ENCODE measurements around the gene EDDM13. TPM values are rescaled to one million over a fixed set of nuclear protein-coding genes. Genes with fewer than 3 reads are reported as not detected.
A peak's percentile ranks its signal among the peaks of the same experiment; 100 is the strongest.

The EDDM13 gene
- total RNA-seq, 1 donor from 2014 or later: not detected

DNA sequence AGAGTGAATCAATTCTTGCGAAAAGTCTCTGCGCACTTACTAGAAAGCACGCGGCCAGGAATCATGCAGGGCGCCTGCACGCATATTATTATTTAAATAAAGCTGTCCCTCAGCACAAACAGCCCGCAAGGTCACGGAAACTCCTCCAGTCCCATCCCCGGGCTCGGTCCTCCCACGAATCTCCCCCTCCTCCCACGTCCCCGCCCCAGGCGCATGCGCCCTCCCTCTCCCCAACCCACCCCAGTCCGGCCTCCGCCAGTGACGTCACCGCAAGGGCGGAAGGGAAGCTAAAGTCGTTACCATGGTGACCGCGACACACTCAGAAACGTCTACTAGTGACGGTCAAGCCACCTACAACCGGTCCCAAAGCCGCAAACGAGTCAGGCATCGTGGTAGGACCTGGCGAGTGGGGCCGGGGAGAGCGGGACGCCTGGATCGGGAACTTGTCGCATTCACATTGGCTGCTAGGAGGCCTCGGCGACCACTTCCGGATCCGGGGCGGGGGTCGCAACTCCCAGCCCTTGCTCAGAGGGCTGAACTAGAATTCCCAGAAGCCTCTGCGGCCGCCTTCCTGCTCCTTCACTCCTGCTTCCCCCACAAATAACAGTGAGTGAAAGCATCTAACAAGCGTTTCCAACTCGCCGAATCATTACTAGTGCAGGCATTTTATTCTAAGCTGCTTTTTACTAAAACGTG is 42.0 kb downstream of the EDDM13 start, which contains the start of gene ZSCAN5A:
Gene ZSCAN5A (minus strand): TSS at position 459 of the 696 bp plus-strand sequence. CDS start 89,793 bp downstream, outside the sequence.
- Histone ChIP-seq H3K4me2 (peak within 1 kb of the TSS; percentile 96), H2AFZ (replicated peaks) (peak within 1 kb of the TSS; percentile 92), H4K20me1 (ENCODE audit: low read depth) (no peaks in the 10 kb centered on the region), H3K9me3 (ENCODE audit: low read depth) (no peaks in the 10 kb centered on the region), H3K4me1 (peaks cover 9% of the 10 kb centered on the region), H3K4me3 (peak within 1 kb of the TSS; percentile 68), H3K79me2 (ENCODE audit: low read depth) (no peaks in the 10 kb centered on the region), H3K27me3 (no peaks in the 10 kb centered on the region), H3F3A (ENCODE audit: low read depth) (peaks cover 9% of the 10 kb centered on the region), H3K27ac (peak within 1 kb of the TSS; percentile 81), H3K9ac (peak within 1 kb of the TSS; percentile 58), H3K36me3 (no peaks in the 10 kb centered on the region)
- Mint-ChIP-seq H3K27ac (peak within 1 kb of the TSS; percentile 100), H3K36me3 (peaks cover 10% of the 10 kb centered on the region), H3K9me3 (no peaks in the 10 kb centered on the region), H3K27me3 (ENCODE audit: insufficient read depth, low read depth) (no peaks in the 10 kb centered on the region), H3K4me1 (peaks cover 9% of the 10 kb centered on the region), H3K4me3 (peak within 1 kb of the TSS; percentile 95)
- TF ChIP-seq, protein P1, sequence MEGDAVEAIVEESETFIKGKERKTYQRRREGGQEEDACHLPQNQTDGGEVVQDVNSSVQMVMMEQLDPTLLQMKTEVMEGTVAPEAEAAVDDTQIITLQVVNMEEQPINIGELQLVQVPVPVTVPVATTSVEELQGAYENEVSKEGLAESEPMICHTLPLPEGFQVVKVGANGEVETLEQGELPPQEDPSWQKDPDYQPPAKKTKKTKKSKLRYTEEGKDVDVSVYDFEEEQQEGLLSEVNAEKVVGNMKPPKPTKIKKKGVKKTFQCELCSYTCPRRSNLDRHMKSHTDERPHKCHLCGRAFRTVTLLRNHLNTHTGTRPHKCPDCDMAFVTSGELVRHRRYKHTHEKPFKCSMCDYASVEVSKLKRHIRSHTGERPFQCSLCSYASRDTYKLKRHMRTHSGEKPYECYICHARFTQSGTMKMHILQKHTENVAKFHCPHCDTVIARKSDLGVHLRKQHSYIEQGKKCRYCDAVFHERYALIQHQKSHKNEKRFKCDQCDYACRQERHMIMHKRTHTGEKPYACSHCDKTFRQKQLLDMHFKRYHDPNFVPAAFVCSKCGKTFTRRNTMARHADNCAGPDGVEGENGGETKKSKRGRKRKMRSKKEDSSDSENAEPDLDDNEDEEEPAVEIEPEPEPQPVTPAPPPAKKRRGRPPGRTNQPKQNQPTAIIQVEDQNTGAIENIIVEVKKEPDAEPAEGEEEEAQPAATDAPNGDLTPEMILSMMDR (IDR thresholded peaks at IDR 0.05): no peak
- TF ChIP-seq EZH2 (IDR thresholded peaks at IDR 0.05) (no peak), EZH2phosphoT487 (IDR thresholded peaks at IDR 0.05) (no peak)
- peak; percentile 97 for DNase-seq (ENCODE audit: low spot score)

DNA sequence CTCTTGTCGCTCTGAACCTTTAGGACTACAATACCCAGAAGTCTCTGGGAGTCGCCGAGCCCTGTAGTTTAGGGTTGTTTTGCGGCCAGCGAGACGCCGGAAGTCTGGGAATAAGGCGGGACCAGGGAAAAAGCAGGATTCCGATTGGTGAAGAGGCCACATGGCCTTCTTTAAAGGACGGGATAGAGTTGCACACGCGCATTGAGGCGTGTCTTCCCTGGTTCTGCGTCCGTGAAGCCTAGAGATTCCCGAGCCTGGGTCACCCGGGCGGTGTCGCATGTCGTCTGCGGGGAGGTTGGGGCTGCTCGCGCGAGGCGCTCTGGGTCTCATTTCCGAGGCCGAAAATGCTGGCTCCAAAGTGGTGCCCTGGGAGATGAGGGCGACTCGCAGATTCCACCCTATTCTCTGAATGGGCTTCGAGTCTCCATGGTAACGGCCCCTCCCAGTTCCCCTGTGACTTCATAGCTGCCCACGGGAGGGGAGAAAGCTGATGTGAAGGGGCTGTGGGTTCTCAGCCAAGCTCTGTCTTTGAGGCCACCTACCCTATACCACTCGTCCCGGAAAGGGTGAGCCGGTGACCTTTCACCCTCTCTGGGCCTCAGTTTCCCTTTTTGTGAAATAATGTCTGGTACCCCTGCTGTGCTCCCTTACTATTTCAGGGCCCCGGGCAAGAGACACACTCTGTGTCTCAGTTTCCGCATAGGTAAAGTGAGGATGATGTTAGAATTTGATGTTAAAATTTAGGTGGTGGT is 42.7 kb downstream of the EDDM13 start:
- Mint-ChIP-seq H3K4me1 (peaks cover 9% of the 10 kb centered on the region), H3K9me3 (no peaks in the 10 kb centered on the region), H3K36me3 (peaks cover 5% of the 10 kb centered on the region), H3K27ac (peak overlapping the region; percentile 100), H3K4me3 (peak overlapping the region; percentile 95), H3K27me3 (ENCODE audit: insufficient read depth, low read depth) (no peaks in the 10 kb centered on the region)
- Histone ChIP-seq H2AFZ (replicated peaks) (peak overlapping the region; percentile 92), H3K4me2 (peak overlapping the region; percentile 96), H3K4me3 (peak overlapping the region; percentile 68), H3K9ac (peak overlapping the region; percentile 55), H3K27me3 (no peaks in the 10 kb centered on the region), H3K27ac (peak overlapping the region; percentile 81), H3K4me1 (peaks cover 9% of the 10 kb centered on the region), H3K9me3 (ENCODE audit: low read depth) (no peaks in the 10 kb centered on the region), H3F3A (ENCODE audit: low read depth) (peaks cover 9% of the 10 kb centered on the region), H3K79me2 (ENCODE audit: low read depth) (no peaks in the 10 kb centered on the region), H4K20me1 (ENCODE audit: low read depth) (no peaks in the 10 kb centered on the region), H3K36me3 (no peaks in the 10 kb centered on the region)
- DNase-seq (ENCODE audit: low spot score): peak; percentile 97
- TF ChIP-seq EZH2phosphoT487 (IDR thresholded peaks at IDR 0.05) (no peak), EZH2 (IDR thresholded peaks at IDR 0.05) (no peak)
- TF ChIP-seq, protein P1 (IDR thresholded peaks at IDR 0.05): no peak

DNA sequence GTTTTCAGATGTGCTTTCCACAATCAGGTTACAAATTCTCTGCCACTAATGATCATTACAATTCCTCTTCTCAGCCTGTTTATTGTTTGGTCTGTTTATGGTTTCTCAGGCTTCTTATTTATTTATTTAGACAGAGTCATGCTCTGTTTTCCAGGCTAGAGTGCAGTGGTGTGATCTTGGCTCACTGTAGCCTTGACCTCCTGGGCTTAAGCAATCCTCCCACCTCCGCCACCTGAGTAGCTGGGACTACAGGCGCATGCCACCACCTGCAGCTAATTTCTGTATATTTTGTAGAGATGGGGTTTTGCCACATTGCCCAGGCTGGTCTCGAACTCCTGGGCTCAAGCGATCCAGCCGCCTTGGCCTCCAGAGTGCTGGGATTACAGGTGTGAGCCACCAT is 44.2 kb downstream of the EDDM13 start:
- Mint-ChIP-seq H3K9me3 (no peaks in the 10 kb centered on the region), H3K27me3 (ENCODE audit: insufficient read depth, low read depth) (peaks cover 4% of the 10 kb centered on the region), H3K36me3 (peaks cover 2% of the 10 kb centered on the region), H3K4me3 (peak overlapping the region; percentile 19), H3K4me1 (peaks cover 9% of the 10 kb centered on the region), H3K27ac (no peak overlapping the region)
- Histone ChIP-seq H3F3A (ENCODE audit: low read depth) (peaks cover 9% of the 10 kb centered on the region), H3K36me3 (no peaks in the 10 kb centered on the region), H3K27ac (no peak overlapping the region), H4K20me1 (ENCODE audit: low read depth) (no peaks in the 10 kb centered on the region), H2AFZ (replicated peaks) (no peak overlapping the region), H3K4me2 (no peak overlapping the region), H3K79me2 (ENCODE audit: low read depth) (no peaks in the 10 kb centered on the region), H3K27me3 (no peaks in the 10 kb centered on the region), H3K4me3 (no peak overlapping the region), H3K9ac (no peak overlapping the region), H3K9me3 (ENCODE audit: low read depth) (no peaks in the 10 kb centered on the region), H3K4me1 (peaks cover 9% of the 10 kb centered on the region)
- DNase-seq (ENCODE audit: low spot score): no peak
- TF ChIP-seq EZH2 (IDR thresholded peaks at IDR 0.05) (no peak), EZH2phosphoT487 (IDR thresholded peaks at IDR 0.05) (no peak)
- TF ChIP-seq, protein P1 (IDR thresholded peaks at IDR 0.05): no peak
